Measurements from ENCODE around the gene C7. TPM values are rescaled to one million over a fixed set of nuclear protein-coding genes. Genes with fewer than 3 reads are reported as not detected.
"Not testable (repeated sequence)": the region's sequence is repeated elsewhere in the genome, so short reads cannot be mapped to it uniquely, and the experiment has no call there.

Gene C7
- total and polyA plus RNA-seq, 12 donors = 442 to 4,123 (median 1,249) TPM

GRCh38 chr5:41010572-41010971 lies 101.3 kb downstream of the C7 start:
- Histone ChIP-seq H3K36me3 (replicated peaks in 1 of 2) (no peaks in the 10 kb centered on the region), H3K4me3 (no peak overlapping the region), H3K27me3 (no peaks in the 10 kb centered on the region), H3K4me1 (replicated peaks in 1 of 2) (peaks cover 9 to 15% of the 10 kb centered on the region in 2 donors), H3K9me3 (replicated peaks in 1 of 3) (no peaks in the 10 kb centered on the region), H3K27ac (no peak overlapping the region)
- TF ChIP-seq POLR2A (IDR thresholded peaks at IDR 0.05) = no peak
- TF ChIP-seq CTCF (IDR thresholded peaks at IDR 0.05) = no peak
- WGBS, 4 donors = 96 to 97% (median 97%) methylated on average over 6 of the region's 6 CpGs
- no peak for DNase-seq
- intact Hi-C loops (cut with DNase I) = no loop called here

DNA sequence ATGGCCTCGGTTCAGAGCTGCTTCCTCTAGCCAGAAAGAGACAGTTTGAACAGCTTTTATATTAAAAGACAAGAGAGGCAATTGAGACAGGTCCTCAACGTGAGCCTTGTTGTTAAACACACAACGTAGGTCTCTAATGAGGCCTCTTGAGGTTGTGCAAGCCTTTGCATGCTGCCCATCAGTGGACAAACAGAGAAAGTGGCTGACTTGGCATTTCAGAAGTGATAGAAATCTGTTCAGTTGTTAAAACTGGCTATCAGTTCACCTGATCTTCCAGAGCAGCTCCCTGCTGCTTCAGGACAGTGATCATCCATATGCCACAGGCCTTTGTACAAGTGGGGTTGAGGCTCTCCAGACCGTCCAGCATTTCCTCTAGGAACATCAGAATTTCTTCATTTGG lies 103.0 kb downstream of the C7 start:
- TF ChIP-seq CTCF (IDR thresholded peaks at IDR 0.05) = no peak
- no peak for TF ChIP-seq POLR2A (IDR thresholded peaks at IDR 0.05)
- WGBS, 4 donors = 63 to 71% (median 70%) methylated on average over 4 of the region's 4 CpGs
- H3K27me3 ChIP-seq = no peaks in the 10 kb centered on the region
- no peak overlapping the region for H3K27ac ChIP-seq
- peaks cover 9 to 15% of the 10 kb centered on the region in 2 donors for H3K4me1 ChIP-seq (replicated peaks in 1 of 2)
- intact Hi-C loops (cut with DNase I) = no loop called here
- no peak overlapping the region for H3K4me3 ChIP-seq
- DNase-seq = no peak
- no peaks in the 10 kb centered on the region for H3K36me3 ChIP-seq (replicated peaks in 1 of 2)
- H3K9me3 ChIP-seq (replicated peaks in 1 of 3) = no peaks in the 10 kb centered on the region

DNA sequence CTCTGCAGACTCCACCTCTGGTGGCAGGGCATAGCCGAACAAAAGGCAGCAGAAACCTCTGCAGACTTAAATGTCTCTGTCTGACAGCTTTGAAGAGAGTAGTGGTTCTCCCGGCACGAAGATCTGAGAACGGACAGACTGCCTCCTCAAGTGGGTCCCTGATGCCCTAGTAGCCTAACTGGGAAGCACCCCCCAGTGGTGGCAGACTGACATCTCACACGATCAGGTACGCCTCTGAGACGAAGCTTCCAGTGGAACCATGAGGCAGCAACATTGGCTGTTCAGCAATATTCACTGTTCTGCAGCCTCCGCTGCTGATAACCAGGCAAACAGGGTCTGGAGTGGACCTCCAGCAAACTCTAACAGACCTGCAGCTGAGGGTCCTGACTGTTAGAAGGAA lies 113.3 kb downstream of the C7 start:
- H3K36me3 ChIP-seq (replicated peaks in 1 of 2); DNase-seq; H3K4me1 ChIP-seq (replicated peaks in 1 of 2); H3K27me3 ChIP-seq; H3K27ac ChIP-seq; H3K9me3 ChIP-seq (replicated peaks in 1 of 3); H3K4me3 ChIP-seq; intact Hi-C loops (cut with DNase I): not testable (repeated sequence)
- 90 to 96% (median 95%) methylated on average over 5 to 8 of the region's 8 CpGs for WGBS, 4 donors

Small RNAs within 50 kb of the gene (small RNA-seq; reads per million reads assigned to genes)
- gene AC114967.1 = 0 reads per million in 2 donors
- gene RNU7-161P = 0 reads per million in 2 donors

Other genes with a start within 250 kb of the C7 start
- 10 to 100 TPM in 8 of 9 donors, 1 to 10 TPM in 1; 1.3 to 89.6 (median 24.6) TPM for gene PTGER4, start 229.6 kb upstream of the C7 start, total RNA-seq
- gene PTGER4, start 229.6 kb upstream of the C7 start, polyA plus RNA-seq = 1 to 10 TPM; 3.4 to 5.2 (median 5.0) TPM
- gene TTC33, start 153.5 kb upstream of the C7 start, total RNA-seq = 10 to 100 TPM in 7 of 9 donors, 1 to 10 TPM in 2; 5.9 to 33.5 (median 15.3) TPM
- 10 to 100 TPM in 1 of 3 donors, 1 to 10 TPM in 2; 5.8 to 19.6 (median 7.6) TPM for gene TTC33, start 153.5 kb upstream of the C7 start, polyA plus RNA-seq
- 100 to 1,000 TPM in 1 of 9 donors, 10 to 100 TPM in 8; 42.5 to 100 (median 64.9) TPM for gene PRKAA1, start 111.1 kb upstream of the C7 start, total RNA-seq
- 10 to 100 TPM; 19.5 to 58.3 (median 21.4) TPM for gene PRKAA1, start 111.1 kb upstream of the C7 start, polyA plus RNA-seq
- gene RPL37, start 74.3 kb upstream of the C7 start, total RNA-seq = 1,000 to 10,000 TPM in 3 of 9 donors, 100 to 1,000 TPM in 6; 171 to 1,483 (median 885) TPM
- gene RPL37, start 74.3 kb upstream of the C7 start, polyA plus RNA-seq = 1,000 to 10,000 TPM; 1,448 to 3,068 (median 1,451) TPM
- gene CARD6, start 68.1 kb upstream of the C7 start, total RNA-seq = 10 to 100 TPM; 15.0 to 33.1 (median 28.3) TPM
- gene CARD6, start 68.1 kb upstream of the C7 start, polyA plus RNA-seq = 10 to 100 TPM in 1 of 3 donors, 1 to 10 TPM in 2; 6.5 to 18.9 (median 9.9) TPM
- gene MROH2B, start 161.8 kb downstream of the C7 start, total RNA-seq = under 1 TPM in 2 of 9 donors, not detected in 7; 0.06 to 0.17 TPM
- under 1 TPM in 1 of 3 donors, not detected in 2; 0.03 TPM for gene MROH2B, start 161.8 kb downstream of the C7 start, polyA plus RNA-seq

Data from adrenal gland (tissue), 12 donors.